DMS79 treated with DMSO at 0.1 percent for 48 hours (cell line): Measurements from ENCODE around the gene NFIC.
A peak's percentile ranks its signal among the peaks of the same experiment; 100 is the strongest.
"Not testable (repeated sequence)": the region's sequence is repeated elsewhere in the genome, so short reads cannot be mapped to it uniquely, and the experiment has no call there.

Experiments
- DNase-seq: peaks from one replicate; lab custom pipeline; 2025; lab: John Stamatoyannopoulos, UW

The NFIC gene

GRCh38 chr19:3399311-3399710 is 32.9 kb downstream of the NFIC start:
- DNase-seq, result not testable (repeated sequence)

DNA sequence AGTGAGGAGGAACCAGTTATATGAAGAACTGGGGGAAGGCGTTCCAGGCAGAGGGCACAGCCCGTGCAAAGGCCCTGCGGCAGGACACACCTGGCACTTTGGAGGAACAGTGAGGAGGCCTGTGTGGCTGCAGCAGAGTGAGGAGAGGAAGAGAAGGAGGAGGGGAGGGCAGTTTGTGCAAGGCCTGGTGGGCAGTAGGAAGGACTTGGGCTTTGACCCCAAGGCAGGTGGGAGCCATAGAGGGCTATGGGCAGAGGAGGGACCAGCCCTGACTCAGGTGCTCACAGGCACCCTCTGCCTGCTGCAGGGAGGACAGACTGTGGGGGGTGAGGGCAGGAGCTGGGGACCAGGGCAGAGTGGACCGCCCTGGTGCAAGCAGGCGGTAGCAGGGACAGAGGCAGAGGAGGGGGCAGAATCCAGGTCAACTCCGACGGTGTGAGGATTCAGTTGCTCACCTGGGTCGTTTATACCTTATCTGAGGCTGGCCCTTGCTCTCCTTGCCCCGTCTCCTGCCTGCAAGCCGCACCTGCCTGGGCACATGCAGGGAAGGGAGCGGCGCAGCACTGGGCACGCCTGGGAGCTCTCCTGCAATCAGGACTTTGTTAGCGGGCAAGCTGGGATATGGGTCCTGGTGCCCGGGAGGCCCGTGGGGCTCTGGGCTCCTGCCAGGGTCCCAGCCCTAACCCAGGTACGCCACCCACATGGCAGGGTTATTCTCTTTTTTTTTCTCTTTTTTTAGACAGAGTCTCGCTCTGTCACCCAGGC is 34.8 kb downstream of the NFIC start:
- no peak for DNase-seq

GRCh38 chr19:3402631-3403443 is 36.5 kb downstream of the NFIC start:
- no peak for DNase-seq

DNA sequence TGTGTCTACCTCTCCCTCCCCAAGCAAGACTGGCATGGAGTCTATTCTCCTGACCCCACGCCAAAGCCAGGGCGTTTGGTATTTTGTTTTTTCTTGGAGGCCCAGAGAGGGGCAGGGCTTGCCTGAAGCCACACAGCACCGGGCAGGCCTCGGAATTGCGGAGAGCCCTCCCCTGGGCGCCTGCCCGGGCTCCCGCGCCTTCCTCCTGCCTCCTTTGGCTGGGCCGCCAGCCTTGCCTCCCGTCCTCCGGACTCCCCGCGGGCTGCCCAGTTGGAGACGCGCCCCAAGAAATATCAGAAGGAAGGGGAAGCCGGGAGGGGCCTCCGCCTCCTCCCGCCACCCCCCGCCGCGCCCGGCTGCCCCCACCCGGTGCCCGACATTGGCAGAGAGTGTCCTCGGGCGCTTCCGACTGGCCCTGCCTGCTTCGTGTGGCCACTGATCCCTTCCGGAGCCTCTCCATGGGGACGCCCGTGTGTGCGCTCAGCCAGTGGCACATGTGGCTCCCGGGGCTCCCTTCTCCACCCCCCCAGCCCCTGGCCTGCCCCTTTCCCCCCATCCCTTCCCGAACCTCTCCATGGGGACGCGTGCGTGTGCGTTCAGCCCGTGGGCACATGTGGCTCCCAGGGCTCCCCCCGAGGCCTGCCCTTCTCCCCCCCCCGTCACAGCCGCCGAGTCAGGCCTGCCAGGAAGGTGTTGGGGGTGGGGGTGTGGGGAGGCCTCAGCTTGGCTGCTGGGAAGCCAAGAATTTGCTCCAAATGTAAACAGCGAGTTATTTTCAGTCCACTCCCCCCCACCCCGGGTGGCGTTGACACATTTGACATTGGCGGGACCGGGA is 37.3 kb downstream of the NFIC start:
- no peak for DNase-seq

DNA sequence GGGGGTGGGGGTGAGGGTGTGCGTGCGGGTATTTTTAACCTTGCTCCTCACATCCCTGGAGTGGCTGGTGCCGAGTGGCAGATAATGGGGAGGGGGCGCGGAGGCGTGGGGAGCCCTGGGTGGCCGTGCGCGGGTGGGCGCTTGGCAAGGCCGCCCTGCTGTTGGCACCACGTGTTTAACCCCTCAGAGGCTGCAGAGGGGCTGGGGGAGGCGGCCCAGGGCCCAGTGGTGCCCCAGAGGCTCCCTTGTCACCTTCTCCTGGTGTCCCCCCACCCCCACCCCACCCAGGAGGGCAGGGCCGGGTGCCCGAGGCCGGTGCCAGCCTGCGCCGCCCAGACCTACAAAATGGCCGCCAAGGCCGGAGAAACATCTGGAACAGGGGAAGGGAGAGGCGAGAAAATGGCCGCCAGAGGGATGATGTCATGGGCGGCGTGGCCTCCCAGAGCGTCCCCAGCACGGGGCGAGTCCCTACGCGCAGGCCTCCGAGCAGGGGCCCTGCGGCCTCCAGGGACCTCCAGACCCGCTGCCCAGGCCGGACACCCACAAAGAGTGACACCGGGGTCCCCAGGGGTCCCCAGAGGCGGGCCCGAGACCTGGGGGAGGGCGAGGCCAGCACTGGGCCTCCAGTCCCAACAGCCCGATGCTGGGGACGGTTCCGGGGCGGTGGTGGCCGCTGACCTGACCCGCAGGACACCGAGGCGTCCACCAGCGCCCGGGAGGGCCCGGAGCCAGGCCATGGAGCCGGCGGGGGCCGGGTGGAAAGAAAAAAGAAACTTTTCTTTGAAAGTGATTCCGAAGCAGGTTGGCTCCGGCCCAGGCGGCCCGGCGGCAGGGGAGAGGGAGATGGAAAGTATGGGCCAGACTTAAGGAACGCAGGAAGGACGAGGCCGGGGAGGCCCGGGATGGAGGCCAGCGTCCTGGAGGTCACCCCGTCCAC is 38.2 kb downstream of the NFIC start:
- DNase-seq, result no peak

GRCh38 chr19:3405261-3405653 is 38.9 kb downstream of the NFIC start:
- no peak for DNase-seq

DNA sequence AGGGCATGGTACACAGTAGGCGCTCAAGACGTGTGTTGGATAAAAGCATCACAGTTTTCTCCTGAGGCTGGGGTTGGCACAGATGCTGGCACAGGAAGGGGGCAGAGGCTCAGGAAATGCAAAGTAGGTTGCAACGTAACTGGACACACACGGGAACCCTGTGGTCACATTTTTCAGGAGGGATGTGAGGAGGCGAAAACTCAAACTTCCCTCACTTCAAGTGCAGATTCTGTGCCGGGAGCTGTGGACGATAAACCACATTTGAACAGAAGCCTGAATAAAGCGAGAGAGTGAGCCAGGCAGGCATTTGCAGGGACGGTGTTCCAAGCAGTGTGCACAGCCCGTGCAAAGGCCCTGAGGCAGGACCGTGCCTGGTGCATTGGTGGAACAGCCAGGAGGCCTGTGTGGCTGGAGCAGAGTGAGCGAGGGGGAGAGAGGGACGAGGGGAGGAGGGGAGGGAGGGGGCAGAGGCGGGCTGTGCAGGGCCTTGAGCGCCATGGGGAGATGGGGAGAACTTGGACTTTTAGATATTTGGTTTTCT is 40.3 kb downstream of the NFIC start:
- DNase-seq, result no peak

GRCh38 chr19:3407556-3408516 is 41.5 kb downstream of the NFIC start:
- DNase-seq, result no peak

DNA sequence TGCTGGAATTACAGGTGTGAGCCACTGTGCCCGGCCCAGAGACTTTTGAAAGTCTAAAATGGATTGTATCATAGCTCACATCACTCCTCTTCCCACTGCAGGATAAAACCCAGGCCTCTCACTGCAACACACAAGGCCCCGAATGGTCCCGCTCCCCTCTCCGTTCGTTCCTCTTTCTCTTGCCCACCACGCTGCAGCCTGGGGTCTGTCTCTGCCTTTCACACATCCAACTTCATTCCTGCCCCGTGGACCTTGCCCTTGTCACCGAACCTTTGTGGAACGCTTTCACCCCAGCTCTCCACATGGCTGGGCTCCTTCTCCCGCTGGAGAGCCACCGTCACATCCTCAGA is 42.6 kb downstream of the NFIC start:
- DNase-seq, result no peak

- peak; percentile 53 for DNase-seq
Observed at GRCh38 chr19:3409346-3410064, 43.1 kb downstream of the NFIC start.

DNA sequence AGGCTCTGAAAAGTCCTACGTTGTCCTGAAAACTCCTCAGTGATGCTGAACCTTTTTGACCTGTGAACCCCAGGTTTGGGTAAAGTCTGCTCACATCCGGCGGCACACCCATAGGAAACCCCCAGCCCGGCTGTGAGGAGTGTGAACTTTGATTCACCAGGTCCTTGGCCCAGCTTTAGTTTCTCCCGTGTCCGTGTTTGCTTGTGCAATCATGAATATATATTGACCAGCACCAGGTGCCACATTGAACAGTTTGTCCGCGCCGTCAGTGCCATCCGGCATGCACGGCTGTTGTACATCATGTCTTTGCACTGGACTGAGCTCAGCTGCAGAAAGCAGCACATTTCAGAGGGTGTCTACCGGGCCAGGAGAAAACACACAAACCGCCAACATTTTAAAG is 45.3 kb downstream of the NFIC start:
- DNase-seq, result no peak

DNA sequence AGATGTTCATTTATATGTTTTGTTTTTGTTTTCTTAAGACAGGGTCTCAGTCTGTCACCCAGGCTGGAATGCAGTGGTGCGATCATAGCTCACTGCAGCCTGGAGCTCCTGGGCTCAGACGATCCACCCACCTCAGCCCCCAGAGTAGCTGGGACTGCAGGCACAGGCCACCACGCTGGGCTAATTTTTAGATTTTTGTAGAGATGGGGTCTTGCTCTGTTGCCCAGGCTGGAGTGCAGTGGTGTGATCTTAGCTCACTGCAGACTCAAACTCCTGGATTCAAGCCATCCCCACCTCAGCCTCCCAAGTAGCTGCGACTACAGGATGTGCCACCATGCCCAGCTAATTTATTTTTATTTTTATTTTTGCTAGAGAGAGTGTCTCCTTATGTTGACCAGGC is 45.7 kb downstream of the NFIC start:
- no peak for DNase-seq

DNA sequence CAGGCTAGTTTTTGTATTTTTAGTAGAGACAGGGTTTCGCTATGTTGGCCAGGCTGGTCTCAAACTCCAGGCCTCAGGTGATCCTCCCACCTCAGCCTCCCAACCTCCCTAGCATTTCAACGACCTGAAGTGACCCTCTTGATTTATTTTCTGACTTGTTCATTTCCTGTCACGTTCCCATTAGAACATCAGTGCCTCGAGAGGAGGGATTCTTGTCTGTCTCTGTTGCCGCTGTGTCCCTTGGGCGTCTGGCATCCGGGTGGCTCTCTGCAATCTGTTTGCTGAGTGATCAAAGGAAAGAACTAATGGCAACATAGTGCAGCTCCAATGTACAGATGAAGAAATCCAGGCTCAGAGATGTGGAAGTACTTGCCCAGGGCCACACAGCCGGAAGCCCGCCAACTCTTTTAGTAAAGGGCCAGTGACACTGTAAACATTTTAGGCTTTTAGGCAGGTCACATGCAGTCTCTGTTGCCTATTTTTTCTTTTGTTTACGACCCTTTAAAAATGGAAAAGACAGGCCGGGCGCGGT is 47.5 kb downstream of the NFIC start:
- no peak for DNase-seq

- DNase-seq, result no peak
Observed at GRCh38 chr19:3415695-3416094, 49.3 kb downstream of the NFIC start.

DNA sequence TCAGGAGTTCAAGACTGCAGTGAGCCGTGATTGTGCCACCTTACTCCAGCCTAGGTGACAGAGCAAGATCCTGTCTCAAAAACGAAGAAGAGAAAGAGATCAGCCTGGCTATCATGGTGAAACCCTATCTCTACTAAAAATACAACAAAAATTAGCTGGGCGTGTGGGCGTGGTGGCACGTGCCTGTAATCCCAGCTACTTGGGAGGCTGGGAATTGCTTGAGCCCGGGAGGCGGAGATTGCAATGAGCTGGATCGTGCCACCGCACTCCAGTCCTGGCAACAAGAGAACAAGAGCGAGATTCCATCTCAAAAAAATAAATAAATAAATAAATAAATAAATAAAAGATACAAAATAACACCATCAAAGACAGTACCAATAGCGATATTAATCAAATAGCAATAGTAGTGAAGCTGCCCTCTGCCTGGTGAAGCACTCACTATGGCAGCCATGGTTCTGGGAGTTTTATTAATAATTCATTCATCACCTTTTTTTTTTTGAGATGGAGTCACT is 53.9 kb downstream of the NFIC start:
- DNase-seq, result no peak

- no peak for DNase-seq
Observed at GRCh38 chr19:3420909-3421619, 54.7 kb downstream of the NFIC start.

DNA sequence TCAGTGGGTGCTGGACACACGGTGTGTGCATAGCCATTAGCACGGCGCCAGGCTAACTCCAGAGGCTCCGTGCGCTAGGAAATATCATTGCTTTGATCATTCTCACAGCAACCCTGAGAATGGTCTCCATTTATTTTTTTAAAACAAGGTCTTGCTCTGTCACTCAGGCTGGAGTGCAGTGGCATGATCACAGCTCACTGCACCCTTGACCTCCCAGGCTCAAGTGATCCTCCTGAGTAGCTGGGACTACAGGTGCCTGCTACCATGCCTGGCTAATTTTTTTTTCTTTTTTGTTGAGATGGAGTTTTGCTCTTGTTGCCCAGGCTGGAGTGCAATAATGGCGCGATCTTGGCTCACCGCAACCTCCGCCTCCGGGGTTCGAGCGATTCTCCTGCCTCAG is 55.3 kb downstream of the NFIC start:
- DNase-seq, result not testable (repeated sequence)

DNA sequence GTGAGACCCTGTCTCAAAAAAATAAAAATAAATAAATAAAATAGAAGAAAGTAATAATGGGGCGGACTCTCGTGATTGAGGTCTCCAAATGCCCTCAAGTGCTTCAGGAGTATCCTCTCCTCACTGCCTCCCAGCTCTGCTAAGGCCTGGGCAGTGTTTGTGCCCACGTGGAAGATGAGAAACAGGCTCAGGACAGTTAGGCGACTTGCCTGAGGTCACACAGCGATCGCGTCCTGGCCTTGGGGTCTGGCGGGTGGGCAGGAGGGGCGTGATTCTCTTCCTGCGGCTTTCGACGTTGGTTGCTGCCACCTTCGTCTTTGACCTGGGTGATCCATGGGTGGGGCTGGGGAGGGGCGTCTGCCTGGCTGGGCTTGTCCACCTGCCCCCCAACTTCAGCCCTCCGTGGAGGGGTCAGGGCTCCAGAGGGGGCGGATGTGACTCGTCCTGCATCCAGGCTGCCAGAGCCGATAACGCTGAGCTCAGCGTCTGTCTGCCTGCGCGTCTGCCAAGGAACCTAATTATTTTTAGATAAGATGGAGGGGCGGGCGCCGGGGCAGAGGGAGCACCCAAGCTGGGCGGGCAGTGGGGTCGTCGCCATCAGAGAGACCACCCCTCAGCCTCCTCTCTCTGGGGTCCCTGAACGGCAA is 56.9 kb downstream of the NFIC start:
- no peak for DNase-seq
